HL-60/S4 treated with phorbol 12-myristate 13-acetate at 8.2 ng/mL for 4 days and 3 days (cell line): ENCODE measurements around the gene RAB40A.
"Not testable (repeated sequence)": the region's sequence is repeated elsewhere in the genome, so short reads cannot be mapped to it uniquely, and the experiment has no call there.

Source experiments
- in situ Hi-C: fragments of 300-500 bp; cut with MboI; formaldehyde crosslinking; loops from 2 replicates; pipeline ENCODE4 v1.15.0; 2022; ENCODE audit warnings: low sequenced_read_pairs

RAB40A gene

DNA sequence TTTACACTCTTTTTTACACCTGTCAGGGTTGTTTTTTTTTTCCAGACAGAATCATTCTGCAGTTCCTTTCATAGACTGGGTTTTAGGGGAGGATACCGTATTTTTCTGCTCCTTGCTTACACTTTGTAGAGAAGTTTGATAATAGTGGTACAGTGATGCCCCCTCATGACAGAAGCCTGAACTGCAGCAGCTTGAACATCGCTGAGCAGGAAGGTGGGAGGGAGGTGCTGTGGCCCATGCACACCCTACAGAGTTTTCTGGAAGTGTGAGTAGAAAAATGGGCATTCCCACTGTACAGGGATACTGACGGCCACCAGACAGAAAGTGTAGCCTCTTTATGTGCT is 54.5 kb downstream of the RAB40A start:
- in situ Hi-C loops = no loop called here

DNA sequence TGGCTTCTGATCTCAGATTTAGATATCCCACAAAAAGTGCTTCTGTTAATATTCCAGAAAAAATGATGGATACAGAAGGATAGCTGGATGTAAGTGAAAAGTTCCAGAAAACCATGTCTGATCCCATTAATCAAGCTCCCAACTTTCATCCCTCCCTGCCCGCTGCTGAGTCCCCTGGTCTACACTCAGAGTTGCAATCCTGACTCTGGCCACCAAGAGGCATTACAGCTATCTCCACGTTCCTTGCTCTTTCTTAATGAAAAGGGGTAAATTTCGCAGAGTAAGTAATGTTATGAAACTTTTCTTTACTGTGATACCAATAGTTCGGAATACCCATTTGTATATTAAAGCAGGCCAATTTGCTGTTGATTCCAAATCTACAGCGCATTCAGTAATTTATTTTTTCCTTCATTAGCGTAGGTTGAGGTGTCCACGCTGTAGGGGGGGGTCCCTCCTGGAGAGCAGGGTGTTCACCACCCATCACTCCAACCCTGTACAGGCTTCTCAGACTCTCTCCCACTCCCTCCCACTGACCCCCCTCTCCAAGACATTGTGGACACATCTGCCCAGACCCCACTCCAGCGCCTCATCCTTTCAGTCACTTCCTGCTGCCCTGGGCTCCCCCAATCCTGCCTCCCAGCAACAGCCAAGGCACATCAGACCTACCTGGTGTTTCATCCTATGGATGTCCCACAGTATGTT is 55.1 kb downstream of the RAB40A start:
- in situ Hi-C loops = no loop called here

DNA sequence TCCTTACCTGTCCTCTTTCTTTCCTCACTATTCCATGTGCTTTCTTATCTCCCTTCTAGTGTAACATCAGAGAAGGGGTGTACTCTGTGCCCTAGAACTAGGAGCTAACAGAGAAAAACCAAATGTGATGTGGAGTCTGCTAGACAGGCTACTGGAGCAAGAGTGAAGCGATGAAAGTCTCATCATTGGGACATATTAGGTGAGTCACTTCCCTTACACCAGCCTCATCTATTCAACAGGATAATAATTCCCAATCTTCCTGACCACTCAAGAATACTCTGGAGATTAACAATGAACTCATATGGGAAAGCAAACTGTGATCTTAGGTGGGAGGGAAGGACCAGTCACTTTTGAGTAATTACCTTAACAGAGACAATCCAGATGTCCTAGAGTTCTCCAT is 58.1 kb downstream of the RAB40A start:
- in situ Hi-C loops = no loop called here

DNA sequence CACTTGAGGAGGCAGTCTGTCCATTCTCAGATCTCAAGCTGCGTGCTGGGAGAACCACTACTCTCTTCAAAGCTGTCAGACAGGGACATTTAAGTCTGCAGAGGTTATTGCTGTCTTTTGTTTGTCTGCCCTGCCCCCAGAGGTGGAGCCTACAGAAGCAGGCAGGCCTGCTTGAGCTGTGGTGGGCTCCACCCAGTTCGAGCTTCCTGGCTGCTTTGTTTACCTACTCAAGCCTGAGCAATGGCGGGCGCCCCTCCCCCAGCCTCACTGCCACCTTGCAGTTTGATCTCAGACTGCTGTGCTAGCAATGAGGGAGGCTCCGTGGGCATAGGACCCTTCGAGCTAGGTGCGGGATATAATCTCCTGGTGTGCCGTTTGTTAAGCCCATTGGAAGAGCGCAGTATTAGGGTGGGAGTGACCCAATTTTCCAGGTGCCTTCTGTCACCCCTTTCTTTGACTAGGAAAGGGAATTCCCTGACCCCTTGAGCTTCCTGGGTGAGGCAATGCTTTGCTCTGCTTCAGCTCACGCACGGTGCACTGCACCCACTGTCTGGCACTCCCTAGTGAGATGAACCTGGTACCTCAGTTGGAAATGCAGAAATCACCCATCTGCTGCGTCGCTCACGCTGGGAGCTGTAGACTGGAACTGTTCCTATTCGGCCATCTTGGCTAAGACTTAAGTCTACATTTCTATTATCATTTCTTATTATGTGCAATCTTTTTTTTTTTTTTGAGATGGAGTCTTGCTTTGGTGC is 59.1 kb downstream of the RAB40A start:
- in situ Hi-C loops = not testable (repeated sequence)

DNA sequence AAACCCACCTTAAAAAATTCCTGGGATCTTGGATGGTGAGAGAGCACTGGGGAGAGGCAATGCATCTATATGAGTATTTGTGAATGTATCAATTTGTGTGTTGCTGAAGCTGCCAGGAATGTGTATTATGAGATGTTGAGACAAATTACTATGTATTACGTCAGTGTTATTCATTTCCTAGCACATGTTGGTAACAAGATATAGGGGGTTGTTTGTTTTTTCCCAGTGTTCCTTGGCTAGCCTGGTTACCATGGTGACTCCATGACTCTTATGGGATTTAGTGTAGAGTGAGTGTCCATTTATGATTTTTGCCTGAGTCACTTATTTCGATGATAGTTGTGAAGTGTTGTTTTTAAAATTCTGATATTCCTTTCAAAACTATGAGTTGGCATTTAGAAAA is 65.6 kb downstream of the RAB40A start:
- in situ Hi-C loops = no loop called here
